HL-60 (cell line): ENCODE measurements around the gene ALK.

Source experiments
- CTCF ChIP-seq: IDR thresholded peaks from one replicate; pipeline ENCODE4 v1.5.1; 2011; ENCODE audit warnings: low read length, control low read depth, inconsistent platforms; ENCODE audit not compliant: insufficient read depth
- GABPA ChIP-seq: IDR thresholded peaks from 2 replicates; pipeline ENCODE4 v1.6.1; 2012; ENCODE audit warnings: low read depth
- POLR2AphosphoS5 ChIP-seq: IDR thresholded peaks from 2 replicates; pipeline ENCODE4 v1.6.1; 2012; ENCODE audit warnings: low read depth
- REST ChIP-seq: IDR thresholded peaks from 2 replicates; pipeline ENCODE4 v1.6.1; 2012; ENCODE audit warnings: low read depth; ENCODE audit not compliant: insufficient replicate concordance
- SPI1 ChIP-seq: IDR thresholded peaks from 2 replicates; pipeline ENCODE4 v1.6.1; 2012; ENCODE audit warnings: low read depth, mild to moderate bottlenecking, borderline replicate concordance

DNA sequence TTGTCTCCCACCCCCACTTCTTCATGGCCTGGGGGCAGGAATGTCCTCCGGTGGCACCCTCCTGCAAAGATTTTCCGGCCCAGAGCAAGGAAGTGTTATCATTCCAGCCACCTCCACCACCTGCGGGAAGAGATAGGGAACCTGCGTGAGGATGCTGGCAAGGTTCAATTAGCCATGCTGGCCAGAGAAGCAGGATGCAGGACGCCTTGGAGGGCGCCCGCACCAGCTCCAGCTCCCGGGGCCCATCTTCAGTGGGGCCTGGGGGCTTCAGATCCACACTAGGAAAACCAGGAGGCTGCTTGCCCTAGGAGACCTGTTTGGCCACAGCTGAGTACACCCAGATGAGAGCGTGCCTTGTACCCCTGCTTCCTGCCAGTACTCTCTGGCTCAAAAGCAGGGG lies 692.4 kb downstream of the ALK start:
- TF ChIP-seq REST, result no peak
- TF ChIP-seq CTCF, result no peak
- TF ChIP-seq POLR2AphosphoS5, result no peak
- no peak for TF ChIP-seq SPI1
- no peak for TF ChIP-seq GABPA
